Spleen (tissue), 13 donors: ENCODE data around the gene DPP4. TPM values are rescaled to one million over a fixed set of nuclear protein-coding genes. Genes with fewer than 3 reads are reported as not detected.

Source experiments
- DNase-seq: peaks from one replicate; pipeline ENCODE4 v3.0.0-alpha.2; 2020
- H3K27ac ChIP-seq, 8 donors: fragments of 200-600 bp; sonication (generic) in 7 of 8; 1 replicate in 4 of 8; 2 replicates in 4 of 8; pipeline versions ENCODE4 v1.5.0 to v1.8.0; 2016 to 2021; ENCODE audit warnings: inconsistent platforms in 4 of 8, mild to moderate bottlenecking in 4 of 8, moderate library complexity in 1 of 8
- H3K27me3 ChIP-seq, 7 donors: fragments of 200-600 bp; sonication (generic) in 6 of 7; replicated peaks in 1 of 7; 1 replicate in 4 of 7; 2 replicates in 3 of 7; pipeline versions ENCODE4 v1.5.0 to v1.8.0; 2016 to 2021; ENCODE audit warnings: inconsistent platforms in 3 of 7, mild to moderate bottlenecking in 1 of 7
- H3K36me3 ChIP-seq, 6 donors: fragments of 200-600 bp; sonication (generic) in 5 of 6; 1 replicate in 4 of 6; 2 replicates in 2 of 6; pipeline versions ENCODE4 v1.5.0 to v1.8.0; 2016 to 2021; ENCODE audit warnings: inconsistent platforms in 2 of 6
- H3K4me1 ChIP-seq, 6 donors: fragments of 200-600 bp; sonication (generic) in 5 of 6; 1 replicate in 3 of 6; 2 replicates in 3 of 6; pipeline versions ENCODE4 v1.5.0 to v1.8.0; 2016 to 2021; ENCODE audit warnings: inconsistent platforms in 3 of 6
- H3K4me3 ChIP-seq, 8 donors: fragments of 200-600 bp; sonication (generic) in 7 of 8; 1 replicate in 4 of 8; 2 replicates in 4 of 8; pipeline versions ENCODE4 v1.5.0 to v1.8.0; 2016 to 2021; ENCODE audit warnings: inconsistent platforms in 4 of 8, mild to moderate bottlenecking in 4 of 8, moderate library complexity in 2 of 8
- H3K9me3 ChIP-seq, 8 donors: fragments of 200-600 bp; sonication (generic) in 7 of 8; 1 replicate in 4 of 8; 2 replicates in 4 of 8; pipeline versions ENCODE4 v1.5.0 to v1.8.0; 2016 to 2021; ENCODE audit warnings: inconsistent platforms in 4 of 8
- POLR2A ChIP-seq, 3 donors: fragments of 450-650 bp; IDR thresholded peaks; one replicate each; pipeline ENCODE4 v1.5.1; 2017; ENCODE audit warnings: antibody characterized with exemption in 3 of 3, mild to moderate bottlenecking in 1 of 3
- POLR2AphosphoS5 ChIP-seq, 3 donors: sonication (generic); formaldehyde crosslinking; IDR thresholded peaks; one replicate each; pipeline ENCODE4 v1.5.1; 2017; ENCODE audit warnings: antibody characterized with exemption in 3 of 3
- WGBS, 5 donors: extraction: QIAGEN DNeasy Blood & Tissue Kit in 3 of 5; methylation state at CpG; one replicate each; pipeline versions ENCODE4 v1.1.5 to v1.1.7; 2013 to 2018; 5-methylcytosine and 5-hydroxymethylcytosine counted together
- intact Hi-C: fragments of 100-400 bp; cut with DNase I; formaldehyde crosslinking; loops from one replicate; pipeline ENCODE4 v1.15.0; 2023; ENCODE audit warnings: low total_unique reads
- long read RNA-seq, 2 donors: transcript quantifications; one replicate each; lab custom pipeline, GENCODE V29; 2026
- polyA plus RNA-seq, 3 donors: library from polyadenylated mRNA; stranded (reverse); fragments of 200-250 nt; gene quantifications; one replicate each; pipeline ENCODE4 v1.2.1, GENCODE V29; 2013
- total RNA-seq, 7 donors: library from RNA; depleted of rRNA in 3 of 7; stranded (reverse); fragments of >200 nt in 3 of 7; fragmentation: NEBNext Ultra II Directional in 4 of 7; extraction: Animal tissue kit (Norgen Biotek cat#: 25700) in 4 of 7; gene quantifications; one replicate each; pipeline versions ENCODE4 v1.1.0 to v1.2.1, GENCODE V29; 2016 to 2021
- TF ChIP-seq, protein P1 (sequence below), 11 experiments: fragments of 200-600 bp in 7 of 11; fragments of 450-650 bp in 4 of 11; sonication (generic) in 4 of 11; IDR thresholded peaks in 8 of 11; conservative IDR thresholded peaks in 3 of 11; 1 replicate in 7 of 11; 2 replicates in 4 of 11; pipeline versions ENCODE4 v1.4.0 to v1.8.0; 2016 to 2021; ENCODE audit warnings: antibody characterized with exemption in 11 of 11, inconsistent platforms in 4 of 11, mild to moderate bottlenecking in 1 of 11
- donor health status: healthy with polysubstance abuse.
- donor health status: DM: no; HTN: no; CAD: no; lungs with moderate emphysema.
- donor health status: DM: no; HTN: no; CAD: no.
- donor health status: Bipolar disorder and iron deficiency.
- donor health status: healthy.
- donor health status: DM: no; HTN: no; CAD: no.
- donor health status: DM: yes; HTN: yes; CAD: no.

Gene DPP4
- 10 to 100 TPM; 13.1 to 28.6 (median 19.6) TPM for total RNA-seq
- 1 to 10 TPM; 1.3 to 4.5 (median 1.7) TPM for polyA plus RNA-seq
- long read RNA-seq, donor 1, partial matches to known transcripts, result 0 of 2 reads
- long read RNA-seq, donor 1, other reads (novel, unspliced or antisense), result 0 of 2 reads
- long read RNA-seq, donor 2, result 0 reads

DNA sequence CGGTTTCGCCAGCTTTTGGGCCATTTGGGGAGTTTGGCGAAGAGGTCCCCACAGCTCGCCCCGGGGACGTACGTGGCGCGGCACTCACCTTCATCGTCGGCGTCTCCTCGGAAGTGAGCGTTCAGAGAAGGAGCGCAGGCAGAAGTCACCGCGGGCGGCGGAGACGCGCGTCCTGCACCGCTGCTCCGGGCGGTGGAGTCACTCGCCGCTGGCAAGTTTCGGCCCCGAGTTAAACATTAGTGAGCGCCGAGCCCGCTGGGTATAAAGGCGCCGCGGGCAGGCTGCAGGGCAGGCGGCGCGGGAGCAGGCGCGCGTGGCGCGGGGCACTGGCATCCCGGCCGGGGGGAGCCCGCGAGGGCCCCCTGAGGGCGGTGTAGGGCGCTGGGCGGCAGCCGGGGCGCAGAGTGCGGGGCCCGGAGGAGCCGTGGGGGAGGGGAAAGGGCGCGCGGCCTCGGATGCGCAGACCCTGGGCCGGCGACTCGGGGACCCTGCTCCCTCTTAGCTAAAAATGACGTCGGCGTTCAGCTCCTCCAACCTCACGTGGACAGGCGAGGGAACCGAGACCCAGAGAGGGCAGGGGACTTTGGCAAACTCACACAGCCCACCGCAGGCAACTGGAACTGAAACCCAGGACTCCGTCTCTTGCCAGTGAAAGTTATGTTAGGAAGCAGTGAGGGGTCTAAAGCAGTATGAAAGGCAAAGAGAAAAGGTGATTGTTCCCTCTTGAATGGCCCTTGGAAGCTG is at the start of gene DPP4:
DPP4 (minus strand) TSS at position 328 of the 744 bp plus-strand sequence; CDS start at position 94, 234 bp downstream.
- WGBS, 5 donors, result 1 to 2% (median 1%) methylated on average over 27 to 71 of the region's 71 CpGs
- H3K27me3 ChIP-seq, result peaks cover 0 to 28% (median 4%) of the 10 kb centered on the region in 7 donors
- no peaks in the 10 kb centered on the region for H3K36me3 ChIP-seq
- H3K9me3 ChIP-seq, result peaks cover 0 to 19% (median 11%) of the 10 kb centered on the region in 8 donors
- H3K4me3 ChIP-seq, result peak within 1 kb of the TSS; percentile 49 to 82 (median 52)
- intact Hi-C loops, result no loop called here
- DNase-seq, result peak; percentile 87
- H3K4me1 ChIP-seq, result peaks cover 3 to 39% (median 27%) of the 10 kb centered on the region in 6 donors
- peak within 1 kb of the TSS; percentile 53 to 81 (median 78) for H3K27ac ChIP-seq
- TF ChIP-seq POLR2AphosphoS5 (IDR thresholded peaks at IDR 0.05) (peak; percentile 26 to 69 (median 67)), POLR2A (IDR thresholded peaks at IDR 0.05) (no peak)
- TF ChIP-seq, protein P1, sequence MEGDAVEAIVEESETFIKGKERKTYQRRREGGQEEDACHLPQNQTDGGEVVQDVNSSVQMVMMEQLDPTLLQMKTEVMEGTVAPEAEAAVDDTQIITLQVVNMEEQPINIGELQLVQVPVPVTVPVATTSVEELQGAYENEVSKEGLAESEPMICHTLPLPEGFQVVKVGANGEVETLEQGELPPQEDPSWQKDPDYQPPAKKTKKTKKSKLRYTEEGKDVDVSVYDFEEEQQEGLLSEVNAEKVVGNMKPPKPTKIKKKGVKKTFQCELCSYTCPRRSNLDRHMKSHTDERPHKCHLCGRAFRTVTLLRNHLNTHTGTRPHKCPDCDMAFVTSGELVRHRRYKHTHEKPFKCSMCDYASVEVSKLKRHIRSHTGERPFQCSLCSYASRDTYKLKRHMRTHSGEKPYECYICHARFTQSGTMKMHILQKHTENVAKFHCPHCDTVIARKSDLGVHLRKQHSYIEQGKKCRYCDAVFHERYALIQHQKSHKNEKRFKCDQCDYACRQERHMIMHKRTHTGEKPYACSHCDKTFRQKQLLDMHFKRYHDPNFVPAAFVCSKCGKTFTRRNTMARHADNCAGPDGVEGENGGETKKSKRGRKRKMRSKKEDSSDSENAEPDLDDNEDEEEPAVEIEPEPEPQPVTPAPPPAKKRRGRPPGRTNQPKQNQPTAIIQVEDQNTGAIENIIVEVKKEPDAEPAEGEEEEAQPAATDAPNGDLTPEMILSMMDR (IDR thresholded peaks at IDR 0.05 in 8 of 11, conservative IDR thresholded peaks at IDR 0.05 in 3 of 11), result peak in 2 of 11 experiments; percentile 10 to 13

DNA sequence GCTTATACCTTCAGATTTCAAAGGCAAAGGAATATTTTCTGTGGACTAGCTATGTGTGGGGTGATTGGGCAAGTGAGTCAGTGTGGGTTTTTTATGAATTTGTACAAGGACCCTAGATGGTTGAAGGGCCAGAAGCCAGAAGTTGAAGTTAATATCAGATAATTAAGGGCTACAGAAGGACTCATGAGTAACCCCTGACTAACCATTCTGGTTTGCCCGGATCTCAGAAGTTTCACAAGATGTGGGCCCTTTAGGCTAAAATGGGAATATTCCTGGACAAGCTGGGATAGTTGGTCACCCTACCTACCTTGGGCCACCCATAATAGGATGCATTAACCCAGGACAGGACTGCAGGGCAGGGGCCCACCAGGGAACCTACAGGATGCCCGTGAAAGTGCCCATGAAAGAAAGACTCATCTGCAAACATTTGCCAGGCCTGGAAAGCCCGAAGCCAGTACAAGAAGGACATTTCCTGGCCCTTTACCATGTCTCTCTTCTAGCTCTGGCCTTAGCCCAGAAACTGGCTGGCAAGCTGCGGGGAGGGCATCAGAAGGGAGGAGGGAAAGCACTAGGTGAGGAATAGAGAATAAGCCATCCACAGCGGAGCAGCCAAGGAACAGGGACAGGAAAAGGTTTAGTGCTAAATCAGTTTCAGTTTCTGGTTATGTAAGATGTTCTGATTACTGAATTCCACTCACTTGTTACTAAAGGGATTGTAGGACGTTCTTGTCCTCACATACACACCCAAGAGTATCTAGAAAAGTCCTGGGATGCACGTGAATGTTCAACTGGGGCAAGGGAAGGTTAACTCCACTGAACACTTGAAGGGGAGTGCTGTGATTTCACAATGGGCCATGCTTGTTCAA is 44.4 kb upstream of the DPP4 start:
- Histone ChIP-seq H3K27ac (peak overlapping the region in 7 of 8 donors; percentile 3 to 58 (median 23)), H3K36me3 (no peaks in the 10 kb centered on the region), H3K27me3 (no peaks in the 10 kb centered on the region), H3K4me1 (peaks cover 0 to 17% (median 7%) of the 10 kb centered on the region in 6 donors), H3K4me3 (no peak overlapping the region), H3K9me3 (peaks cover 0 to 9% (median 5%) of the 10 kb centered on the region in 8 donors)
- 33 to 56% (median 51%) methylated on average over 7 of the region's 7 CpGs for WGBS, 5 donors
- intact Hi-C loops, result no loop called here
- TF ChIP-seq POLR2AphosphoS5 (IDR thresholded peaks at IDR 0.05), result no peak
- TF ChIP-seq, protein P1 (IDR thresholded peaks at IDR 0.05 in 8 of 11, conservative IDR thresholded peaks at IDR 0.05 in 3 of 11), result no peak
- TF ChIP-seq POLR2A (IDR thresholded peaks at IDR 0.05), result no peak
- DNase-seq, result no peak

GRCh38 chr2:162116352-162116751 is 42.3 kb upstream of the DPP4 start:
- no peak for DNase-seq
- TF ChIP-seq POLR2AphosphoS5 (IDR thresholded peaks at IDR 0.05), result no peak
- H3K36me3 ChIP-seq, result no peaks in the 10 kb centered on the region
- H3K27ac ChIP-seq, result no peak overlapping the region
- intact Hi-C loops, result no loop called here
- no peak overlapping the region for H3K4me3 ChIP-seq
- no peaks in the 10 kb centered on the region for H3K27me3 ChIP-seq
- H3K4me1 ChIP-seq, result peaks cover 0 to 24% (median 7%) of the 10 kb centered on the region in 6 donors
- peaks cover 0 to 9% (median 5%) of the 10 kb centered on the region in 8 donors for H3K9me3 ChIP-seq

DNA sequence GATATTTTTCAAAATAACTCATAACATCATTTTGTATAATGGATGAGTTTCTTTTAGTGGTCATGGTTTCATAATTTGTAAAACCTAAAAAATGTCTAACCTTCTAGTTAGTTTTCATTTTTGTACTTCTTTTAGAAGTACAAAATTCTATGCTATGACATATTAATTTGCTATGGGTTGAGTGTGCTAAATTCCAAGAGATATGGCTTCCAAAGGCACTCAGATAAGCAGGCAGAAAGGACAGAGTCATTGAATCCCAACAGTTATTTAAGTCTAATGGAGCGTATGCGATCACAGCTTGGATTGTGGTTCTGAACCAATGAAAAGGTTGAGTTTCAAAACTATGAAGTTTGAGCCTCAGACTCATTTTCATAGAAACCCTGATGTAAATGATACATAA is 41.1 kb upstream of the DPP4 start:
- H3K9me3 ChIP-seq, result peaks cover 0 to 9% (median 5%) of the 10 kb centered on the region in 8 donors
- no peak for DNase-seq
- TF ChIP-seq POLR2A (IDR thresholded peaks at IDR 0.05) (no peak), POLR2AphosphoS5 (IDR thresholded peaks at IDR 0.05) (no peak)
- TF ChIP-seq, protein P1 (IDR thresholded peaks at IDR 0.05 in 8 of 11, conservative IDR thresholded peaks at IDR 0.05 in 3 of 11), result no peak
- 98 to 100% (median 99%) methylated on average over 2 of the region's 2 CpGs for WGBS, 5 donors
- no peak overlapping the region for H3K4me3 ChIP-seq
- H3K27ac ChIP-seq, result no peak overlapping the region
- intact Hi-C loops, result no loop called here
- H3K27me3 ChIP-seq, result no peaks in the 10 kb centered on the region
- H3K4me1 ChIP-seq, result peaks cover 0 to 24% (median 7%) of the 10 kb centered on the region in 6 donors
- H3K36me3 ChIP-seq, result no peaks in the 10 kb centered on the region
